SW480 (cell line): ENCODE results near the gene RIMKLA.

Experiments used
- DNase-seq: peaks from one replicate; pipeline ENCODE4 v3.0.0-alpha.2; 2016; ENCODE audit warnings: low spot score

Gene RIMKLA

DNA sequence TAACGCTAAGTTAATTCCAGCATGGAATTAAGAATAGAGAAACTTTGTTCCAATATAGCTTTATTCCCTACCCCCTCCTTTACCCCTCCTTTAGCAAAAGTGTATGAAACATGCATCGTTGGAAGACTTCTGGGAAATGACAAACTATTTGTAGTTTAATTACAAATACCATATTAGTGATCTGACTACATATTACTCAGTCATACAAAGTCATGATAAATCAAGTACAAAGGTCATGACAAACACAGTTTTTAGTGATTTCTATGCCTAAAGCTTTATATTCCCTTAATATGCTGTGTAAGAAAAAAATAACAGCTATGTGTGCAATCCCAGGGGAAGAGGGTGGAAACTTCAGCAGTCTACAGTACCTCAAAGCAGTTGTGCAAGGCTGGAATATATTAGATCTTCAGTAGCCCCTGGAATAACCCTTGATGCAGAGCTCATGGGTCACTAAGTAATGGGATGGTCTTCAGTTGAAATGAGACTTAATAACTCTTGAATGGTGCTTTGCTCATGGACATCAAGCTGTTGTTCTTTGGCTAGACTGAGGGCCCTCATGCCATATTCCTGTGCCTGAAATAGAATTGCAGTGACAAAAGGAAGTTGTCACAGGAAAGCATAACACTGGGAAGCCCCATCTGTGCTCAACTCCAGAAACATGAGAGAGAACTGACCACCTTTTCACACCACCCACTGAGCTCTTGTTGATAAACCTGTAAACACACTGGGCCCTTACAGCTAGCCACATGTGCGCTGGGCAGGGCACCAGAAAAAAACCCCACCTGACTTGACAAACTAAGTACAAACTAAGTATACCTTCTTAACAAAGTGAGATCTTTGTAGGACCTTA lies 49.9 kb downstream of the RIMKLA start:
- no peak for DNase-seq

GRCh38 chr1:42431514-42431913 lies 50.9 kb downstream of the RIMKLA start:
- no peak for DNase-seq

DNA sequence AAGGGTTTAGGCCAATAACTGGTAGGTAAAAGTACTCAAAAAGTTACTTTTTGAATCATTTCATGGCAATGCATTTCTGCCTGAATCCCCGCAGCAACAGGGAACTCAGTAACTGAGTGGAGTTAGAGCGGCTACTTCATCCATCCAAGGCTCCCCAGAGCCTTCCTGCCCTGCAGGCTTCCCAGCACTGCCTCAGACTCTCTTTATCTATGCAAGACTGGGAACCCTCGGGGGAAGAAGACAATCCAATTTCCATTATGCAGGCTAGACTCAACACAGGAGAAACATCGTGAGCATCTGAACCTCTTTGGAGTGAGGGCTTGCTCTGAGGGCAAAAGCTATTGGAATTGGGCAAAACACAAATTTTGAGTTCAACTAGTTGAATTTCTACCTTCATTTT lies 52.1 kb downstream of the RIMKLA start:
- DNase-seq = no peak

DNA sequence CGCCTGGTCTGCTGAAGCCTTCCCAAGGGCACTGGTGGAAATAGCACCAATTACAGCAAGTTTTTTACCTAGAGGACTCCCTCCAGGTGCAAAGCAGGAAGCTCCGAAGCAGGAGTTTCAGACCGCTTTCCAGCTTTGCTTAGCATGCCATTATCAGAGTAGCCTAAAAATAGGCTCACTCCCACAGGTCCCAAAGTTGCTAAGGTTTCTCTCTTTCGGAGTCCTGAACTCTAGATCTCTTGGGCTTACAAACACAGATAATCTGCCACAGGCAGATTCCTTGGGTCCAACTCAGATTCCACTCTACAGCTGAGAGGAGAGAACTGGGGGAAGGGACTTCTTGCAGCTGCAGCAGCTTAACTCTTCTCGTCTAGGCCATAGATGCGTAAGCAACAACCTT lies 52.8 kb downstream of the RIMKLA start:
- DNase-seq = no peak

- no peak for DNase-seq
These were observed 53.7 kb downstream of the RIMKLA start for GRCh38 chr1:42434340-42434739.

DNA sequence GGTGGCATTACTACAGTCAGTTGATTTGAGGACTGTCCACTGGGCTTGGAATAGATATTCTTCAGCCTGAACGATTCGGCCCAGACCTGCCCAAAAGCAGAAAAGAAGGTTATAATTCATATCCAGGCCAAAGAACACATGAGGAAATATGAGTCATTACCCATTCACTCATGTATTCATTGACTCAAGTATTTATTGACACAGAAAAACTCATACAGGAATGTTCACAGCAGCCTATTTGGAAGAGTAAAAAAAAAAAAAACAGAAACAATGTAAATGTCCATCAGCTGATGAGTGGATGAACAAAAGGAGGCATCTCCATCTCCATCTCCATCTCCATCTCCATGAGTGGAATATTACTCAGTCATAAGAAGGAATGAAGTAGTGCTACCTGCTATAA lies 59.3 kb downstream of the RIMKLA start:
- DNase-seq = peak; percentile 31

- DNase-seq = no peak
These were observed 62.1 kb downstream of the RIMKLA start for GRCh38 chr1:42442662-42443061.

GRCh38 chr1:42449256-42449655 lies 68.7 kb downstream of the RIMKLA start:
- no peak for DNase-seq

DNA sequence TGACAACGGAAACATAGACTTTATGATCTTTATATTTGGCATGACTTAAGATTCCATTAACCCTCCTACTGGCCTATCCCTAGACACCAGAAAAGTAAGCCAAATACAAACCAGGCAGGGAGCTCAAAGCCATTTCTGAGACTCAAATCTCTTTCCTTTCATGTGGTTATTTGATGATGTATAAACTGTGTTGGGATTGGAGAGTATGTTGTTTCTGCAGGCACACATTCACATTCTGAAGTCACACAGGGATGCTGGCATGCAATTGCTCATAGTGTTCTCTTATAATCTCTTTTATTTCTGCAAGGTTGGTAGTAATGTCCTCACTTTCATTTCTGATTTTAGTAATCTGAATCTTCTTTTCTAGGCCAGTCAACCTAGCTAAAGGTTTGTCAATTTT lies 69.5 kb downstream of the RIMKLA start:
- peak; percentile 54 for DNase-seq

DNA sequence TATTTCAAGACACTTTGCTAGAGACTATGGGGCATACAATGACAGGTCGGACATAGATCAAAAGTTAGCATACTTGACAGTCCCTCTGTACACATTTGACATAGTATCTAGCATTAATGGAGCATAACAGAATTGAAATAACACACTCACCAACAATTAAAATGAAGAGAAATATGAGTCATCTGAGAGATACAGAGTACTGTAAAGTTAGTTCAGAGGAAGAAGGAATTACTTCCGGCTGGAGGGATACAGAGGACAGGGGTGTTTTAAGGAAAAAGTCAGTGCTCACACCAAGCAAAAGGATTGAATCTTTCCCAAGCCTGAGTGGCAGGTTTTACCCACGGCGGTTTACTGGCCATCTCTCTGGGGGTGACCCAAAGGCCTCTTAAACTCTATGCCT lies 72.8 kb downstream of the RIMKLA start:
- no peak for DNase-seq

DNA sequence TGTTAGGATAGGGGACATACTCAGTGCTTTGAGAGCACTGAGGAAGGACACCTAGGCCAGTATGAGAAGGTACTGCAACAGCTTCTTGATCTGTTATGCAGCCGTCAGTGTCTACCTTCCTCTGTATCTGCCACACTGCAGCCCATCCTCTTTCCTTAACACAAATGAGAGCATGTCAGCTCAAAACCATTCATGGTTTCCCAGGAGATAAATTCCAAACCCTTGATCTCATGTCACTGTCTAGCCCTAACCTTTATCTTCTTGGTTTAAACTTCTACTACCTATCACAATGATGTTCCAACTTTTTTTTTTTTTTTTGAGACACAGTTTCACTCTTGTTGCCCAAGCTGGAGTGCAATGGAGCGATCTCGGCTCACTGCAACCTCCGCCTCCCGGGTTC lies 73.8 kb downstream of the RIMKLA start:
- no peak for DNase-seq

DNA sequence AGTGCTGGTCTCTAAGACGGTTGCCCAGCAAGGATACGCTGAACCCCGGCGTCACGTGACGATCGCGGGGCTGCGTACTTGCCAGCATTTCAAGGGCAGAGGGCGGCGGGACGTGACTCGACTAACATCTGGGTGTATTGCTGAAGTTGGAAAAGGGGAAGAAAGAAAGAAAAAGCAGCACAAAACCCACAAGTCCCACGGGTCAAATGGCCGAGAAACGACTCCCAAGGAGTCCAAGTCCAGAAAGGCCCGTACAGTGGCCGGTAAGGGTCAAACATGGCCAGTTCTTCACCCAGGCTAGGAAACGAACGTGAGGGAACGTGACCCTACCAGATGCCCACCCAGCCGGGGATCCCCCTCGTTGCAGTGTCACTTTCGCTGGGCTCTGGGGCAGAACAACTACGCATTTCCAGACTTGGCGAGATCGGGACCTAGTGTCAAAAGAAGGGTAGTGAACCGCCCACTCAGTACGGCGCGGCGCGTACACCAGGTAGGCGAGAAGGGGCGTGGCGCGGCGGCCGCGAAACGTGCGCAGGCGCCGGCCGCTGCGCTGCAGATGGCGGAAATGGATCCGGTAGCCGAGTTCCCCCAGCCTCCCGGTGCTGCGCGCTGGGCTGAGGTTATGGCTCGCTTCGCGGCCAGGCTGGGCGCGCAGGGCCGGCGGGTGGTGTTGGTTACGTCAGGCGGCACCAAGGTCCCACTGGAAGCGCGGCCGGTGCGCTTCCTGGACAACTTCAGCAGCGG lies 75.6 kb downstream of the RIMKLA start, which contains the start of the genes PPCS and ZMYND12:
Gene PPCS (plus strand): TSS at position 534 of the 744 bp plus-strand sequence. CDS start 23 bp downstream, at position 557.
Gene ZMYND12 (minus strand): TSS at position 13 of the 744 bp plus-strand sequence. CDS start 25 bp downstream, outside the sequence.
- DNase-seq = peak; percentile 80

- peak; percentile 42 for DNase-seq
These were observed 76.1 kb downstream of the RIMKLA start for GRCh38 chr1:42456754-42457089.

DNA sequence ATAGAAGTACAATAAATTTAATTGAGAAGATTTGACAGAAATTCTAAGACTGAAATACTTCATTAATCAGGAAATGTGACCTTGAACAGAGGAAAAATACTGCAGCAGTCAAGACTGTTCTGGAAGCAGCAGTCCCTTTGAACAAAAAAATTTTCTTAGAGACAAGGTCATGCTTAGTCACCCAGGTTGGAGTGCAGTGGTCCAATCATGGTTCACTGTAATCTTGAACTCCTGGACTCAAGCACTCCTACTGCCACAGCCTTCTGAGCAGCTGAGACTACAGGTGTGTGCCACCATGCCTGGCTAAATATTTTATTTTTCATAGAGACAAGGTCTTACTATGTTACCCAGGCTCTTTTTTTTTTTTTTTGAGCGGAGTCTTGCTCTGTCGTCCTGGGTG lies 80.6 kb downstream of the RIMKLA start:
- no peak for DNase-seq

- peak; percentile 97 for DNase-seq
These were observed 82.5 kb downstream of the RIMKLA start, which contains the start of gene CCDC30 for GRCh38 chr1:42462828-42463763. Gene CCDC30 (plus strand): TSS chr1:42463286. CDS start chr1:42480552, 17,266 bp downstream.

GRCh38 chr1:42463921-42464320 lies 83.3 kb downstream of the RIMKLA start:
- no peak for DNase-seq

- no peak for DNase-seq
These were observed 85.4 kb downstream of the RIMKLA start for GRCh38 chr1:42466030-42466429.

DNA sequence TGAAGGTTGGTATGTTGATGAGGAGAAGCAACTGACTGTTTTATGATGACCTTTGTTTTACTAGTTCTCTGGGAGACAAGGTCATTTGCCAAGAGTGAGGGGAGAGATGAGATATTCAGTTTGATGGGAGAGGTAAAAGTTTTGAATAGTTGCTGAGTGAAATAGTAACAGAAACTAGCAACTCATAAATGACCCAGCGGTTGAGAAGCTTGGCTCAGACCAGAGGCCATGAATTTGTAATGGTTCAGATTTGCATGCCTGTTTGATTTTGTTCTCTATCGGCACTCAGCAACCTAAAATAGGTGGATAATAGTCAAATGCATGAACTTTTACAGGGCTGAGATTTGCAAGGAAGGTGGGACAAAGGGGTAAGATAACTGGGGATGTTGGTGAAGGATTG lies 89.1 kb downstream of the RIMKLA start:
- DNase-seq = no peak
